HG03095 (cell line): ENCODE measurements around the gene DLG2.

ENCODE experiments used
- ATAC-seq: cut with Tn5 transposase; IDR thresholded peaks from one replicate; pipeline ENCODE4 v1.9.1; 2021; ENCODE audit warnings: moderate library complexity; ENCODE audit not compliant: unreplicated experiment

DLG2 gene

DNA sequence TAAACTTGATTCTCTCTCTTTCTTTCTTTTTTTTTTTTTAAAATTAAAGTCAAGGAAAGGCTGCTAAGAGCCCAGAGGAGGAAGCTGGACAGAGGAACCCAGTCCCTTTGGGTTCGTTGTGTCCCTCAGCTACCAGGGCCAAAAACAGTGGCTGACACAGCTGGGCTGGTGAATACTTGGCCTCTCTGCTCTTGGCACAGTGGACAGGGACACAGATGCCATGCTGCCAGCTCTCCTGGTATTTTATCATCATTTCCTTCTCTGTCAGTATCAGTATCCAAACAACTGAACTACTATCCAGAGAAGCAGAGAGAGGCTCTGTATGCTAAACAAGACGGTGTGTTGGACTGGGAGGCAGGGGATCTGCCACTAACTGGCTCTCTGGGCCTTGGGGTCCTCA is 2217.3 kb downstream of the DLG2 start:
- ATAC-seq, result no peak

DNA sequence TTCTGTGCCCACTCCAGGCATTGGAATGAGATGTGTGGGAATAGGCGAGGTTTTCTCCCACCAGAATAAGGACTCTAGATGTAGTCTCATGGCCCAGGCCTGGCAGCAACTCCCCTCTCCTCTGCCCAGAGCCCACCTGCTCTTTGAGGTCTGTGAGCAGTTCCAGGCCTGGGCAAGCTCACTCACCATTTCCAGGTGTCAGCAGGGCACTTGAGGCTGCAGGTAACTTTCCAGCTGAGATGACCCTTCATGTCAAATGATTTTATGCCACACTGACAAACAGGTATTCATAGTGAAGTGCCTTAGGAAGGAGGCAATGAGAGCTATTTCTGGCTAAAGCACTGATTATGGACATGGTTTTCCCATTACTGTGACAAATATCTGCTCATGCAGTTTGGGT is 2217.7 kb downstream of the DLG2 start:
- no peak for ATAC-seq

DNA sequence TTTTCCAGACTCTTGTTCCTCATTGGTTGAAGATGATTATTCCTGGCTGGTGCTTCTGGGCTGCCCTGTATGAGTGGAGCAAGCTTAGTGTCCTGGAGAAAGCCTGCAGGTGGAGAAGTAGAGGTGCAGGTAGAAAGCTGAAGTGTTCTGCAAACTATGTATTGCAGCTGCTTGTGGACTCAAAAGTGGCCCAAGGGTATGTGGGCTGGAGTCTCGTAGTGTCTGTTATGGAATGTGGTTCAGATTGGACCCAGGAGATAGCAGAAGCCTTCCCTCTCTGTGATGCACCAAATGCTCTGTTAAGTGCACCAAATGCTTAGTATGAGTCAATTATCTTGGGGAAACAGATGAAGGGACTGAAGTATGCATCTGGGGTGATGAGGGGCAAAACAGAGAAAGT is 2218.2 kb downstream of the DLG2 start:
- no peak for ATAC-seq
